ENCODE results near the gene PCYT1A.
"Not testable (repeated sequence)": the region's sequence is repeated elsewhere in the genome, so short reads cannot be mapped to it uniquely, and the experiment has no call there.

PCYT1A gene

GRCh38 chr3:196287440-196288140 lies at the start of gene PCYT1A:
PCYT1A (minus strand) TSS chr3:196287726; CDS start chr3:196270531, 17,195 bp downstream.
- peak; percentile 93 for DNase-seq (ENCODE audit: low read depth)

- DNase-seq (ENCODE audit: low read depth), result no peak
Observed at GRCh38 chr3:196336319-196337145, 49.0 kb upstream of the PCYT1A start.

- no peak for DNase-seq (ENCODE audit: low read depth)
Observed at GRCh38 chr3:196335503-196335948, 48.0 kb upstream of the PCYT1A start.

GRCh38 chr3:196334982-196335381 lies 47.5 kb upstream of the PCYT1A start:
- DNase-seq (ENCODE audit: low read depth), result no peak

- DNase-seq (ENCODE audit: low read depth), result no peak
Observed at GRCh38 chr3:196332168-196332567, 44.6 kb upstream of the PCYT1A start.

GRCh38 chr3:196327405-196327804 lies 39.9 kb upstream of the PCYT1A start:
- DNase-seq (ENCODE audit: low read depth), result no peak

GRCh38 chr3:196326936-196327335 lies 39.4 kb upstream of the PCYT1A start:
- DNase-seq (ENCODE audit: low read depth), result no peak

GRCh38 chr3:196323691-196324090 lies 36.2 kb upstream of the PCYT1A start:
- DNase-seq (ENCODE audit: low read depth), result no peak

GRCh38 chr3:196323016-196323415 lies 35.5 kb upstream of the PCYT1A start:
- no peak for DNase-seq (ENCODE audit: low read depth)

GRCh38 chr3:196321162-196321561 lies 33.6 kb upstream of the PCYT1A start:
- DNase-seq (ENCODE audit: low read depth), result no peak

GRCh38 chr3:196320137-196320536 lies 32.6 kb upstream of the PCYT1A start:
- DNase-seq (ENCODE audit: low read depth), result no peak

- peak; percentile 81 for DNase-seq (ENCODE audit: low read depth)
Observed at GRCh38 chr3:196317687-196318467, 30.4 kb upstream of the PCYT1A start, which contains the start of gene DYNLT2B. DYNLT2B (minus strand) TSS chr3:196318240; CDS start chr3:196318152, 88 bp downstream.

- not testable (repeated sequence) for DNase-seq (ENCODE audit: low read depth)
Observed at GRCh38 chr3:196316799-196317686, 29.5 kb upstream of the PCYT1A start.

- no peak for DNase-seq (ENCODE audit: low read depth)
Observed at GRCh38 chr3:196315821-196316220, 28.3 kb upstream of the PCYT1A start.

- DNase-seq (ENCODE audit: low read depth), result no peak
Observed at GRCh38 chr3:196314597-196314996, 27.1 kb upstream of the PCYT1A start.

- not testable (repeated sequence) for DNase-seq (ENCODE audit: low read depth)
Observed at GRCh38 chr3:196314086-196314485, 26.6 kb upstream of the PCYT1A start.

- DNase-seq (ENCODE audit: low read depth), result not testable (repeated sequence)
Observed at GRCh38 chr3:196302960-196303359, 15.4 kb upstream of the PCYT1A start.

- not testable (repeated sequence) for DNase-seq (ENCODE audit: low read depth)
Observed at GRCh38 chr3:196302551-196302950, 15.0 kb upstream of the PCYT1A start.

GRCh38 chr3:196298521-196298920 lies 11.0 kb upstream of the PCYT1A start:
- no peak for DNase-seq (ENCODE audit: low read depth)

GRCh38 chr3:196292286-196292923 lies 4.9 kb upstream of the PCYT1A start:
- no peak for DNase-seq (ENCODE audit: low read depth)

- no peak for DNase-seq (ENCODE audit: low read depth)
Observed at GRCh38 chr3:196288141-196288460, 575 bp upstream of the PCYT1A start.
